GM19467 (cell line): ENCODE results near the gene CAMKMT.

ENCODE experiments used
- ATAC-seq: cut with Tn5 transposase; IDR thresholded peaks from one replicate; pipeline ENCODE4 v1.9.1; 2021; ENCODE audit warnings: mild to moderate bottlenecking, moderate library complexity; ENCODE audit not compliant: unreplicated experiment

CAMKMT gene

DNA sequence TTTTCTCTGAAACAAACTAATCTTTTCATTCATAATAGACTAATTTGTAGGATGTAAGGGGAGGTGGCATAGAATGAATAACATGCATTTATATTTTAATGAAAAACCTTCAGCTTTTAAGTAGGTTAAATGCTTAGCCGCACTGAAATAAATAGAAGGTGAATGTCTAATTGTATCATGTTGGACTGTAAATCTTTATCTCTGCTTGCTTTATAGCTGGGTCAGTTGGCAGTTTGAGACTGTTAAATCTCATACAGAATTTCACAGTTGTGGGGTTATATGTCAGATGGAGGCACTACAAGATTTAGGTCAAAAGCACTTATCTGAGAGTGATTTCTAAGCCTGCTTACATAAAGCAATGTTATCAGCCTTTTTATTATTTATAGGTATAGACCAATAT is 405.0 kb downstream of the CAMKMT start:
- ATAC-seq: no peak

DNA sequence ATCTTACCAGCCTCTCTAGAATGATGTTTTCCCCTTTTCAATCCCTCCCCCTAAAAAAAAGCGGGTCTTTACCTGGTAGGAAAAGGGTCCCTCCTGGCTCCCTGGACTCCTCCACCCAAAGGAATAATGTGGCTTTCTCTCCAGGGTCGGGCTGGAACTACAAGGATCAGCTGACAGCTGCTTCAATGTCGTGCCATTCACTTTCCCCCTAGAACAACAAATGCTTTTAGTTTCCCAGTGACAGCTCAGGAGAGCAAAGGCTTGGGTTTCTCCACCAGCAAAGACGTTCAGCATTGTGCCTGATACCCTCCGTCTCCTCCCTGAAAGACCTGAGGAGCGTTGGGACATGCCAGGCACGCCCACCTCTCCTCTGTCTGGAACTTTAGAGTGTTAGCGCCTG is 405.9 kb downstream of the CAMKMT start:
- ATAC-seq: no peak

DNA sequence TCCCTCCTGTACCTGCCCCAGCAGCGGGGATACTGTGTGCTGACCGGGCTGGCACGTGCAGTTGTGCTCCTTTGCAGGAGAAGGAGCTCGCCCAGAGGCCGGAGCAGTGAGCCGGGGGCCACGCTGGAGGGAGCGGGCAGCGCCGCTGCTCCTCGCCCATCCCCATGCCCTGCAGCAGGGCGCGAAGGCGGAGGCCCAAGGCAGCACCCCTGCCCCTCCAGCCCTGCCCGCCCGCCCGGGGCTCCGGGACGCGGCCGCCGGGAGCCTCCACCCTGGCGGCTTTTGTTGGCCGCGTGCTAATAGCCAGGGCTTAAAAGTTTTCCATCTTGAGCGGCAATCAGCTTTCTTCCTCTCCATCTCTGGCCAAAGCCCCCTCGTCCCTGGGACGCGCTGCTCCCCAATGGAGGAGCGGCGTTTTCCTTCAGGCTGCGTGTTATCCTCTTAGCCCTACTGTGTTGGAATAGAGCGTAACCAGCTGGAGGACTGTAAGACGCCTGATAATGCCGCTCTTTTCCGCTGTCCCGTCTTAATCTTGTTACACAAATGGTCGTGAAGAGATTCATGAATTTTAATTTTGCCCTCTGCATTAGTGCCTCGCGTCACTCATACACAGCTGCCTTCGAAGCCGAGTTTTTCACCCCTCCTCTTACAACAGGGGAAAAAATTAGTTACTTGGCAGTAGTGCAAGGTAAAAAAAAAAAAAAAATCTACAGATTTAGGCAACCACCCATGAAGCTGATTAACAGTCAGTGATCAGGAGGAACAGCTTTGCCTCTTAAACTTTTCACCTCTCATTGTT is 406.9 kb downstream of the CAMKMT start:
- ATAC-seq: no peak

- no peak for ATAC-seq
Observed at GRCh38 chr2:44769349-44770011, 407.7 kb downstream of the CAMKMT start.

- no peak for ATAC-seq
Observed at GRCh38 chr2:44770221-44771195, 408.8 kb downstream of the CAMKMT start.

DNA sequence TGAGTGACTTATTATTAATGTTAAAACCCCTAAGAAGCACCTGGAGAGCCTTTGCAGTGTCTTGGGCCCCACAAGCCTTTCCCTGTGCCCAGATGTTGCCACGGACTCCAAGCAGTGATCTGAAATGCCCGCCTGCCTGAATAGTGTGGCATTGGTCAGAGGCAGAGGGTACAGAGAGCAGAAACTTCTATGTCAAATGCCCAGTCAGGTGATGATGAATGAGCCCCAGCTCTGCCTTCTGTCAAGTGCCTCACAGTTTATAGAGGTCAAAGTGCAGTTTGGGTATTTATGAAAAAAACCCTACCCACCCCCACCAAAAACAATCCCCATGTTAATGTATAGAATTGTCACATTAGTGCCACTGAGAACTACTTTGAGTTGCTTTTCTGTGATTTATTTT is 409.8 kb downstream of the CAMKMT start:
- ATAC-seq: no peak

DNA sequence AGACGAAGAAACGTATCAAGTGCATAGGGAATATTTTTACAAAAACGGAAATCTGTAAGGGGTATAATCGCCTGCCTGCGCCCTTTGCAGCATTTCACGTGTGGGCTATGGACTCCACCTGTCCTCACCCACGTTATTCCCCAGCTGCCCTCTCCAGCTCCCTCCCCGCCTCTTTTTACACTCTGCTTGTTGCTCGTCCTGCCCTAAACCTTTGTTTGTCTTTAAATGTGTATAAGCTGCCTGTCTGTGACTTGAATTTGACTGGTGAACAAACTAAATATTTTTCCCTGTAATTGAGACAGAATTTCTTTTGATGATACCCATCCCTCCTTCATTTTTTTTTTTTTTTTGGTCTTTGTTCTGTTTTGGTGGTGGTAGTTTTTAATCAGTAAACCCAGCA is 410.4 kb downstream of the CAMKMT start:
- ATAC-seq: no peak

DNA sequence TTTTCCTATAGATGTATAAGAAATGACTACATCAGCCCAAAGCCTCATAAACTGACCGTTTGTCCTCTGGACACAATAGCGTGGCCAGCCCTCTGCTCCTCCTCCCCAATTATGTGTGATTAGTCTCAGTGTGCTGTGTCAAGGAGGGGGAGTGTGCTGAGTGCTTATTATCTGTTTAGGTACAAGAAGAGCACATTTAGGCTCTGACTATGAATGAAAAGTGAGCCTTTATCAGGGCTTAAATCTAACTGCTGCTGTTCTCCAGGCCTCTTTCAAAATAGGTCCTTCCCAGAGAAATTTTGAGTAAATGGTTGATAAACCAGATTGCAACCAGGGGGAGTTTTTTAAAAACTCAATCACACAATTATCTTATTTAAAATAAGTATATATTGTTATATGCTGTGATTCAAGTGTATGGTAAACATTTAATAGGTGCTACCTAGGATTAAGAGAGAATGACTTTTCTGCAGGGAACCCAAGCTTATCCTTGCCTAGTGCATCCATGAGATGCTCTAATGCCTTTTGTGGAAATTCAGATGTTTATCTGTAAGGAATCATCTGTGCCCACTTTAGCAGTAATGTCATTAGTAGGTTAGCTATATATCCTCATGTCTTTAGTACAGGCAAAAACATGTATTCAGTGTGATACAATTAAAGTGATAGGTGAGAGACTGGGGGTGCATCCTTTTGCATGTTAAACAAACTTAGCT is 411.1 kb downstream of the CAMKMT start:
- no peak for ATAC-seq

DNA sequence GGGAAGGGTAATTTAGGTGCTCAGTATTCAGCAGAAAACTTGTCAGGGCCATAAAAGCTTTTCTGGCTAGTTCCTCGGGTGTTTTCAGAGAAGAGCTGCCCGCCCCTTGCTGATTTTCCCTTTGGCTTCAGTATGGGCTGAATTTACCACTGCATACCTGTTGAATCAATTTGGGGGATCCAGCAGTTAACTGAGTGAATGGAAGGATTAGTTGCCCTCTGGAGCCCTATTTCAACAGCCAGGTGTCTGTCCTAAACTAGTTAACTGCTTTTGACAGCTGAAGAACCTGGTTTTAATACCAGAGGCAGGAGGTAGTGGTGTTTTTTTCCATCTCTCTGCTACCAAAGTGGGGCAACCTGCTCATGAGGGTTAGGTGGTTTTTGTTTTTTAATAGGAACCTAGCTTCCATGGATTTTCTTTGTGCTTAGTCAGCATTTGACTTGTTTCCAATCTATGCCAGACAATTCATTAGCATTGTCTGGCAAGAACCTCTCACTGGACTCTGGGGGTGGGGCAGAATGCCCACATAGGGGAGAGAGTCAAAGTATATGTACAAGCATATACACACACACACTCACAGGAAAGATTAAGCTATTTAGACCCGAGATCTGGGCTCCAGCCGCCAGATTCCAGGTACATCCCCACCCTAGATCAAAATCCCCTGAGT is 413.2 kb downstream of the CAMKMT start:
- ATAC-seq: no peak

- ATAC-seq: no peak
Observed at GRCh38 chr2:44777036-44777435, 415.3 kb downstream of the CAMKMT start.

DNA sequence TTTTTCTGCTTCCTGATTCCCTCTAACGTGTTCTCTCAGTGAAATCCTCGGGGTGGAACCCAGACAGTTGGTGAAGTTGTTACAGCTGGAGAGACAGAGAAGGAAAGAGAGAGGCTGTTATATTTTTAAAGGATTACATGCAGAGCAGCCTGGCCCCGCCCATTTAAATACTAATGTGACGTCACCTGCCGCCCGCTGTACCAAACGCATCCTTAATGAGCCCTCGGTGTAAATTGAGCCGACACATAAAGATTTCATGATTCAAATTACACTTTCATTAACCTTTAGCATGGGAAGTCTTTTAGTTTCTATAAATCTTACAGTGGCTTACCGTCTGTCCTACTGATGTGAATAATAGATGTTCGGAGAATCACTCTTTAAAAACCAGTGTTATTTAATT is 415.8 kb downstream of the CAMKMT start:
- no peak for ATAC-seq

GRCh38 chr2:44778221-44778654 is 416.5 kb downstream of the CAMKMT start:
- peak; percentile 37 for ATAC-seq

DNA sequence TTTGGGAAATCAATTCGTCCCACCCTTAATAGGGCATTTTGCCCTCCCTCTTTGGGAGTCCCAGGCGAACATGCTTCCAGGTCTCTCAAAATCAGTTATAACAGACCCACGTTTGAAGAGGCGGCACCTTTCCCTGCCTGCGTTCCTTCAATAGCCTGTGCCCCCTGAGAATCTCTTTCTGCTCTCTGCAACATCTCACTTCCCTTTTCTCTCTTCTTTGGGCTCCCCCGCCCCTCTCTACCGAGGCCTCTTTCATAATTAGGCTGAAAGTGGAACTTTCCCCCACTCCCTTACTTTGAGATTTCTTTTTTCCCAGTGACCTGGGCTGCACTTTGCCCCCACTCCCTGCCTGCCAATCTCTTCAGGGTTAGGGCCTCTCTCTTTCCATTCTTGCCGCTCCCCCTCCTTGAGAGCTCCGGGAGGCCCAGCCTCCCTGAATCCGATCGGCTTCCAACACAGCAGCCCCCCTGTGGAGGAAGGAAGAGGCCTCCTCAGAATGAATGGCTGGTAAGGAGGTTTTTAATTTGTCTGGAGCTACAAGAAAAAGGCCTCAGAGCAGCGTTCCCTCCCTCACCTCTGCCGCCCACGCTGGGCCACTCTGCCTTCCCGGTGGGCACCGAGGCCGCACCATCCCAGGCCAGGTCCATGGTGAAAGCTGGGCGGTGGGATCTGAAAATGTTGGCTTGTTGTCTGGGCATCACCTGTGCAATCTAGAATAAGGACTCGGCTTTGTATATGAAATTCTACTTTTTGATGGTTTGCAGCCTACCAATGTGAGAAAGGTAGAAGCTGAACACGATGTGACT is 417.1 kb downstream of the CAMKMT start:
- peak; percentile 93 for ATAC-seq

DNA sequence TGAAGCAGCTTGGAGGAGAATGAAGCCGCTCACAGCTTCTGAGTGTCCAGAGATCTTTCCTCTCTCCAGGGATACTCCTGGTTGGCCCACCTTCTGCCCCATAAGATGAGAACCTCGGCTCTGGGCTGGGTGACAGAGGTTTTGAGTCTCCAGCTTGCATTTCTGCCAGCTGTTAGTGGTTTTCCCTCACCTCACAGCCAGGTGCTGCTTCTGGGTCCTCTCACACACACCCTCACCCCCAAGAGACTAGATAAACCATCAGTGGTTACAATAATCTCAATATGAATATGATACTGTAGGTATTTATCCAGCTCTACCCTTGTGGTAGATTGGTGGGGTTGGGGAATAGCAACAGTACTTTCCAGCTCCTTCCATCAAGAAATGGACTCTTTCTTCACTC is 418.0 kb downstream of the CAMKMT start:
- ATAC-seq: no peak

DNA sequence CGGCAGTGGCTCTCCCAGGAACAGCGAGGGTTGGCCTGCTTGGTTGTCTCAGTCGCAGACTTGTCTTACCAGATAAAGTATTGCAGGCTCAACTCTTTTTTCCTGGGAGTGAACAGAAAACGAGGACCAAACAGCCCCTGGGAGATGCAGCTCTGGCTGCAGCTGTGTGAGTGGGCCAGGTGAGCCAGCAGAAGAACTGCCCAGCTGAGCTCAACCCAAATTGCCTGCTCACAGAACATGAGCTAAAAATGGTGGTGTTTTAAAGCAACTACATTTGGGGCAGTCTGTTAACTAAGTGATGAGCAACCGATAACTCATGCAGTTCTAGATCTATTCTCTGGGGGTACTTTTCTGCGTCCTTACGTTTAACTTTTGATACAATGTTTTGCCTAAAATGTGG is 418.7 kb downstream of the CAMKMT start:
- no peak for ATAC-seq

DNA sequence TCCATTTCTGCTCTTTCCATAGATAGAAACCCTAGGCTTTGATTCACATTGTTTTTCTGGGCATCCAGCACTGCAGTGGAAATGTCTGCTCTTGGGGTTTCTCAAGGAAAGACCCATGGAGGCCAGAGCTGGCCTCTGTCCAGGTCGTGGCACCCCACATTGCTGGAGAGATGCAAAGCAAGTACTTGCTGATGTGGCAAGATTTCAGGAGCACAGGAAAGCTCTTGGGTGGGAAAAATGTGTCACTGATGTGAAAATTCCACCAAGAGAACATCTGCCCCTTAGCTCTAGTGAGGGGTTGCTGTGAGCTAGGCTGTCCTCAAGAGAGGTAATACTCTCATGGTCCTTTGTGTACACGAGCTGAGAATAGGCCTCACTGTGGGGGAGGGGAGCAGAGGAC is 423.7 kb downstream of the CAMKMT start:
- no peak for ATAC-seq

DNA sequence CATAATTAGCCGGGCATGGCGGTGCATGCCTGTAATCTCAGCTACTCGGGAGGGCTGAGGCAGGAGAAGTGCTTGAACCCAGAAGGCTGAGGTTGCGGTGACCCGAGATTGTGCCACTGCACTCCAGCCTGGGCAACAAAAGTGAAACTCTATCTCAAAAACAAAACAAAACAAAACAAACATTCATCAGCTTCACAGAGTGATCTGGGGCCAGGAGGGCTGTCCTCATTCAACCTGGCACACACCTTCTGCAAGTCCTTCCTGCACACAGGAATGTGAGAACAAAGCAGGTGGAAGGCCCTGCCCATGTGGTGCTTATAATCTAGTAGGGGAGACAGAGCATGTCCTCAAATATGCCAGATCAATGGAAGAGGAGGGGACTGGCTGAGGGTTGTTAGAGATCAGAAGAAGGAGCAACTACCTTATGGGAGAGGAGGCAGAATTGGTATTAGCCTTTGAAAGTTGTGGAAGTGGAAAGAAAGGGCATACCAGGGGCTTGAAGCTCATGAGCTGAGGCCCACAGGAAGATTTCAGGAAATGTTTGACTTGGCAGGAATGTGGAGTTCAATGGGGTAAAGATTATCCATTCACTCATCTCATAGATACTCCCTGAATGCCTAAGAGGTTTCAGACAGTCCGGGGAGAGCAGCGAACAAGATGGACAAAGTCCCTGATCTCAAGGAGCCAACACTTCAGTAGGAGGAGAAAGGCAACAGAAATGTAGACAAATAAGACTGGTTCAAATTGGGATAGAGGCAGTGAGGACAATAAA is 424.5 kb downstream of the CAMKMT start:
- ATAC-seq: no peak

- no peak for ATAC-seq
Observed at GRCh38 chr2:44786817-44787214, 425.1 kb downstream of the CAMKMT start.

DNA sequence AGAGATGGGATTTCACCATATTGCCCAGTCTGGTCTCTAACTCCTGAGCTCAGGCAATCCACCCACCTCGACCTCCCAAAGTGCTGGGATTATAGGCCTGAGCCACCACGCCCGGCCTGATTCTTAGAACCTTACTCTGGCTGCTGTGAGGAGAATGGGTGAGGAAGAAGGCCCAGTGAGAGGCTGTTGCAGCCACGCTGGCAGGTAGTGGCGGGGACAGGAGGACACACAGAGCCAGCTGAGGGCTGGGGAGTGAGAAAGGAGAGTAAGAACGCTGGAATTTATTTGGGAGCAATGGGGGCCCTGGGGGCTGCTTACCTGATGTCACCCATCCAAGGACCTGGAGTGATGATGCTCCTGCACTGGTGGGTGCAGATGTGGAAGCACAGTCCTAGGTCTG is 425.9 kb downstream of the CAMKMT start:
- ATAC-seq: no peak
